Gastroesophageal sphincter (tissue), 3 donors: ENCODE results near the gene TMEM150C.
"Not testable (repeated sequence)": the region's sequence is repeated elsewhere in the genome, so short reads cannot be mapped to it uniquely, and the experiment has no call there.

Experiments
- EP300 ChIP-seq: sonication (generic); formaldehyde crosslinking; IDR thresholded peaks from one replicate; pipeline ENCODE4 v1.6.1; 2017; ENCODE audit warnings: antibody characterized with exemption, mild to moderate bottlenecking
- POLR2A ChIP-seq, 2 donors: fragments of 450-650 bp; IDR thresholded peaks; one replicate each; pipeline ENCODE4 v1.6.1; 2017; ENCODE audit warnings: antibody characterized with exemption in 2 of 2, mild to moderate bottlenecking in 2 of 2, moderate library complexity in 1 of 2
- TF ChIP-seq, protein P1 (sequence below), 4 experiments: fragments of 200-600 bp in 2 of 4; fragments of 450-650 bp in 2 of 4; sonication (generic) in 1 of 4; IDR thresholded peaks; one replicate each; pipeline ENCODE4 v1.5.1; 2017 to 2019; ENCODE audit warnings: antibody characterized with exemption in 4 of 4, mild to moderate bottlenecking in 2 of 4, moderate library complexity in 2 of 4

DNA sequence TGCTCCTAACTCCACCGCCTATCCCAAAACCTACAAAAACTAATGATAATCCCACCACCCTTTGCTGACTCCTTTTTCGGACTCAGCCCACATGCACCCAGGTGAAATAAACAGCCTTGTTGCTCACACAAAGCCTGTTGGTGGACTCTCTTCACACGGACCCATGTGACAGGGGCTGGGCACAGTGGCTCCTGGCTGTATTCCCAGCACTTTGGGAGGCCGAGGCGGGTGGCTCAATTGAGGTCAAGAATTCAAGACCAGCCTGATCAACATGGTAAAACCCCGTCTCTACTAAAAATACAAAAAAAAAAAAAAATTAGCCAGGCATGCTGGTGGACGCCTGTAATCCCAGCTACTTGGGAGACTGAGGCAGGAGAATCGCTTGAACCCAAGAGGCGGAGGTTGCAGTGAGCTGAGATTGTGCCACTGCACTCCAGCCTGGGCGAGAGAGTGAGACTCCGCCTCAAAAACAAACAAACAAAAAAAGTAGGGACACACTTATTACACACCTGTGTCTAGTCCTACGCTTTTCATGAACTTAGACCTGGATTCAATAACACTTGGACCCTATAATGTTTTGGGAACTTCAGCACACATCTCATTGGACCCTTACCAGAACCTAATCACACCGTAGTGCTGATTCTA, 2.6 kb downstream of the TMEM150C start:
- TF ChIP-seq, protein P1, sequence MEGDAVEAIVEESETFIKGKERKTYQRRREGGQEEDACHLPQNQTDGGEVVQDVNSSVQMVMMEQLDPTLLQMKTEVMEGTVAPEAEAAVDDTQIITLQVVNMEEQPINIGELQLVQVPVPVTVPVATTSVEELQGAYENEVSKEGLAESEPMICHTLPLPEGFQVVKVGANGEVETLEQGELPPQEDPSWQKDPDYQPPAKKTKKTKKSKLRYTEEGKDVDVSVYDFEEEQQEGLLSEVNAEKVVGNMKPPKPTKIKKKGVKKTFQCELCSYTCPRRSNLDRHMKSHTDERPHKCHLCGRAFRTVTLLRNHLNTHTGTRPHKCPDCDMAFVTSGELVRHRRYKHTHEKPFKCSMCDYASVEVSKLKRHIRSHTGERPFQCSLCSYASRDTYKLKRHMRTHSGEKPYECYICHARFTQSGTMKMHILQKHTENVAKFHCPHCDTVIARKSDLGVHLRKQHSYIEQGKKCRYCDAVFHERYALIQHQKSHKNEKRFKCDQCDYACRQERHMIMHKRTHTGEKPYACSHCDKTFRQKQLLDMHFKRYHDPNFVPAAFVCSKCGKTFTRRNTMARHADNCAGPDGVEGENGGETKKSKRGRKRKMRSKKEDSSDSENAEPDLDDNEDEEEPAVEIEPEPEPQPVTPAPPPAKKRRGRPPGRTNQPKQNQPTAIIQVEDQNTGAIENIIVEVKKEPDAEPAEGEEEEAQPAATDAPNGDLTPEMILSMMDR (IDR thresholded peaks at IDR 0.05), result not testable (repeated sequence)
- not testable (repeated sequence) for TF ChIP-seq POLR2A (IDR thresholded peaks at IDR 0.05); EP300
